ENCODE measurements around the gene TMEM131L. TPM values are rescaled to one million over a fixed set of nuclear protein-coding genes. Genes with fewer than 3 reads are reported as not detected.
A peak's percentile ranks its signal among the peaks of the same experiment; 100 is the strongest.
"Not testable (repeated sequence)": the region's sequence is repeated elsewhere in the genome, so short reads cannot be mapped to it uniquely, and the experiment has no call there.

TMEM131L gene
- total RNA-seq, 3 donors from 2014 or later (not counting 1 experiment from before 2014, with no cell fraction given): 67.8 to 105 (median 71.1) TPM

DNA sequence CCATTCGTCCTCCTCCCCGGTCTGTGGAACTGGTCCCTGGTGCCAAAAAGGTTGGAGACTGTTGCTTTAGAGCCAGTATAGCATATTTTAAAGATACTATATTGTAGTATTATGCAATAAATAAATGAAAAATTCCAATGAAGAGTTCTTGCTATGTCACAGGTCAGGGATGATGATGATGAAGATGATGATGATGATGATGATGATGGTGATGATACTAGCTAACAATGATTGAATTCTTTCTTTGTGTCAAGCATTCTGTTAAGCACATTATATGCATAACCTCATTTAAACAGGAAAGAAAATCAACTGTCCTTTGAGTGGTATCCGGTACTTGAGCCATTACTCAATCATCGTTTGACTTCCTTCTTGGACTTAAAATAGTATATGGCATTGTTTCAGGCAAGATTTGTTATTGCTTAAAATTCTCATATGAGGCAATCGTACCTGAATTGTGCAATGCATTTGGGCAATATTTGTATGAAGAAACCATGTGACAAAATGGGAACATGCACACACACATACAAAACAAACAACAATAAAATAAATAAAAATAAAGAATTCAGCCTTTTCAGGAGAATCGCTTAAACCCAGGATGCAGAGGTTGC is 195.2 kb downstream of the TMEM131L start:
- intact Hi-C loops (cut with micrococcal nuclease): no loop called here
- peaks cover 5 to 6% of the 10 kb centered on the region in 2 donors for H3K27me3 Mint-ChIP-seq (ENCODE audit: low read depth in 2 of 2)
- no peak overlapping the region for H3K4me3 Mint-ChIP-seq
- peaks cover 11% of the 10 kb centered on the region for H3K4me1 ChIP-seq (ENCODE audit: control insufficient read depth, insufficient read depth, low read length)
- no peaks in the 10 kb centered on the region for H3K36me3 Mint-ChIP-seq
- H3K4me1 Mint-ChIP-seq: peaks cover 0 to 7% of the 10 kb centered on the region in 2 donors
- H3K27me3 ChIP-seq (ENCODE audit: control insufficient read depth, insufficient read depth, low read length): no peaks in the 10 kb centered on the region
- H3K4me3 ChIP-seq (ENCODE audit: low read length): no peak overlapping the region
- H3K36me3 ChIP-seq (ENCODE audit: control insufficient read depth, insufficient read depth, low read length): no peaks in the 10 kb centered on the region
- H3K9me3 Mint-ChIP-seq: peaks cover 9 to 10% of the 10 kb centered on the region in 2 donors
- DNase-seq (no peak), ATAC-seq (peak in 1 of 3 donors; percentile 52)
- no peak for TF ChIP-seq CTCF (IDR thresholded peaks at IDR 0.05)
- 66% methylated on average over 5 of the region's 6 CpGs for WGBS (ENCODE audit: insufficient coverage)
- no peaks in the 10 kb centered on the region for H3K9me3 ChIP-seq (ENCODE audit: control insufficient read depth, insufficient read depth, low read length)
- H3K27ac Mint-ChIP-seq: no peak overlapping the region
- no peak overlapping the region for H3K27ac ChIP-seq (ENCODE audit: low read length)

- Histone ChIP-seq H3K27ac (ENCODE audit: low read length) (no peak overlapping the region), H3K9me3 (ENCODE audit: control insufficient read depth, insufficient read depth, low read length) (no peaks in the 10 kb centered on the region), H3K4me1 (ENCODE audit: control insufficient read depth, insufficient read depth, low read length) (peaks cover 11% of the 10 kb centered on the region), H3K4me3 (ENCODE audit: low read length) (no peak overlapping the region), H3K36me3 (ENCODE audit: control insufficient read depth, insufficient read depth, low read length) (no peaks in the 10 kb centered on the region), H3K27me3 (ENCODE audit: control insufficient read depth, insufficient read depth, low read length) (no peaks in the 10 kb centered on the region)
- intact Hi-C loops (cut with micrococcal nuclease): no loop called here
- peaks cover 0 to 7% of the 10 kb centered on the region in 2 donors for H3K4me1 Mint-ChIP-seq
- ATAC-seq (no peak), DNase-seq (no peak)
- no peak overlapping the region for H3K27ac Mint-ChIP-seq
- peaks cover 5 to 6% of the 10 kb centered on the region in 2 donors for H3K27me3 Mint-ChIP-seq (ENCODE audit: low read depth in 2 of 2)
- peaks cover 9 to 10% of the 10 kb centered on the region in 2 donors for H3K9me3 Mint-ChIP-seq
- no peak overlapping the region for H3K4me3 Mint-ChIP-seq
- TF ChIP-seq CTCF (IDR thresholded peaks at IDR 0.05): no peak
- 84% methylated on average over 1 of the region's 1 CpG for WGBS (ENCODE audit: insufficient coverage)
- H3K36me3 Mint-ChIP-seq: no peaks in the 10 kb centered on the region
Measured at GRCh38 chr4:153661908-153662307, 195.7 kb downstream of the TMEM131L start.

- WGBS (ENCODE audit: insufficient coverage): 77% methylated on average over 1 of the region's 1 CpG
- Histone ChIP-seq H3K4me3 (ENCODE audit: low read length) (no peak overlapping the region), H3K4me1 (ENCODE audit: control insufficient read depth, insufficient read depth, low read length) (peaks cover 11% of the 10 kb centered on the region), H3K27ac (ENCODE audit: low read length) (no peak overlapping the region), H3K36me3 (ENCODE audit: control insufficient read depth, insufficient read depth, low read length) (no peaks in the 10 kb centered on the region), H3K9me3 (ENCODE audit: control insufficient read depth, insufficient read depth, low read length) (no peaks in the 10 kb centered on the region), H3K27me3 (ENCODE audit: control insufficient read depth, insufficient read depth, low read length) (no peaks in the 10 kb centered on the region)
- Mint-ChIP-seq H3K27me3 (ENCODE audit: low read depth in 2 of 2) (peaks cover 5 to 10% of the 10 kb centered on the region in 2 donors), H3K4me1 (peaks cover 0 to 7% of the 10 kb centered on the region in 2 donors), H3K9me3 (peaks cover 9 to 10% of the 10 kb centered on the region in 2 donors), H3K4me3 (no peak overlapping the region), H3K27ac (no peak overlapping the region), H3K36me3 (no peaks in the 10 kb centered on the region)
- no peak for ATAC-seq
- intact Hi-C loops (cut with micrococcal nuclease): no loop called here
- no peak for DNase-seq
- TF ChIP-seq CTCF (IDR thresholded peaks at IDR 0.05): no peak
Measured at GRCh38 chr4:153663667-153664066, 197.5 kb downstream of the TMEM131L start.

- H3K27ac ChIP-seq (ENCODE audit: low read length); H3K9me3 ChIP-seq (ENCODE audit: control insufficient read depth, insufficient read depth, low read length); H3K36me3 Mint-ChIP-seq; intact Hi-C loops (cut with micrococcal nuclease); H3K4me1 Mint-ChIP-seq; DNase-seq; H3K4me3 Mint-ChIP-seq; ATAC-seq; H3K36me3 ChIP-seq (ENCODE audit: control insufficient read depth, insufficient read depth, low read length); H3K27me3 ChIP-seq (ENCODE audit: control insufficient read depth, insufficient read depth, low read length); H3K4me1 ChIP-seq (ENCODE audit: control insufficient read depth, insufficient read depth, low read length); H3K9me3 Mint-ChIP-seq; H3K27ac Mint-ChIP-seq; H3K4me3 ChIP-seq (ENCODE audit: low read length): not testable (repeated sequence)
- WGBS (ENCODE audit: insufficient coverage): 60% methylated on average over 1 of the region's 1 CpG
- H3K27me3 Mint-ChIP-seq (ENCODE audit: low read depth in 2 of 2): peaks cover 11 to 19% of the 10 kb centered on the region in 2 donors
Measured at GRCh38 chr4:153666505-153666904, 200.3 kb downstream of the TMEM131L start.
